NB4 (cell line): ENCODE results near the gene ITPR2.

Source experiments
- POLR2A ChIP-seq: IDR thresholded peaks from 2 replicates; pipeline ENCODE4 v1.6.1; 2011; ENCODE audit warnings: mild to moderate bottlenecking; ENCODE audit not compliant: insufficient read length; ENCODE audit errors: extremely low read depth
- TF ChIP-seq, protein P1 (sequence below): IDR thresholded peaks from one replicate; pipeline ENCODE4 v1.5.1; 2012; ENCODE audit warnings: low read depth, low read length

DNA sequence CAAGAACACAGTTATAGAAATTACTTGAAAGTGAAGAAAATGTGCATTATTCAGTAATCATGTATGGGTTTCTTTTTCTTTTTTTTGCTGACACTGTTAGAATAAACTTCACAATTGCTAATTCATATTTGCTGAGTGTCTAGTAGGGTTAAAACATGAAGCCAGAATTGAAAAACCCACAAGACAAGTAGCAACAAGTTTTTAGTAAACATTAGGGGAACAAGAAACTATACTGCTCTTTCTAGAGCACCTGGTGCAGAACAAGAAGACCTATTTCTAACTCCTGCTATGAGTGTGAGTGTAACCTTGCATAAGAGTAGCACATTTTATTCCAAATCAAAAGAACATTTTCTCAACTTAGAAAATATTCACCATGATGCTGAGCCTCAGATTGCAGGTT, 83.2 kb downstream of the ITPR2 start:
- TF ChIP-seq, protein P1, sequence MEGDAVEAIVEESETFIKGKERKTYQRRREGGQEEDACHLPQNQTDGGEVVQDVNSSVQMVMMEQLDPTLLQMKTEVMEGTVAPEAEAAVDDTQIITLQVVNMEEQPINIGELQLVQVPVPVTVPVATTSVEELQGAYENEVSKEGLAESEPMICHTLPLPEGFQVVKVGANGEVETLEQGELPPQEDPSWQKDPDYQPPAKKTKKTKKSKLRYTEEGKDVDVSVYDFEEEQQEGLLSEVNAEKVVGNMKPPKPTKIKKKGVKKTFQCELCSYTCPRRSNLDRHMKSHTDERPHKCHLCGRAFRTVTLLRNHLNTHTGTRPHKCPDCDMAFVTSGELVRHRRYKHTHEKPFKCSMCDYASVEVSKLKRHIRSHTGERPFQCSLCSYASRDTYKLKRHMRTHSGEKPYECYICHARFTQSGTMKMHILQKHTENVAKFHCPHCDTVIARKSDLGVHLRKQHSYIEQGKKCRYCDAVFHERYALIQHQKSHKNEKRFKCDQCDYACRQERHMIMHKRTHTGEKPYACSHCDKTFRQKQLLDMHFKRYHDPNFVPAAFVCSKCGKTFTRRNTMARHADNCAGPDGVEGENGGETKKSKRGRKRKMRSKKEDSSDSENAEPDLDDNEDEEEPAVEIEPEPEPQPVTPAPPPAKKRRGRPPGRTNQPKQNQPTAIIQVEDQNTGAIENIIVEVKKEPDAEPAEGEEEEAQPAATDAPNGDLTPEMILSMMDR: no peak
- TF ChIP-seq POLR2A: no peak
